ENCODE results near the gene KATNB1. TPM values are rescaled to one million over a fixed set of nuclear protein-coding genes. Genes with fewer than 3 reads are reported as not detected.
A peak's percentile ranks its signal among the peaks of the same experiment; 100 is the strongest.

The KATNB1 gene
- total RNA-seq, 1 experiment from 2014 or later, result 60.4 TPM

- TF ChIP-seq HMGXB4 (CRISPR knock-in tag; IDR thresholded peaks at IDR 0.05), result no peak
- no peak for TF ChIP-seq TEAD4 (CRISPR knock-in tag; IDR thresholded peaks at IDR 0.05)
- TF ChIP-seq HMGA2 (CRISPR knock-in tag; IDR thresholded peaks at IDR 0.05), result no peak
- no peak for TF ChIP-seq ATF6 (CRISPR knock-in tag; IDR thresholded peaks at IDR 0.05)
- TF ChIP-seq CREM (CRISPR knock-in tag; IDR thresholded peaks at IDR 0.05), result no peak
- no peak for TF ChIP-seq ZNF263 (CRISPR knock-in tag; IDR thresholded peaks at IDR 0.05; ENCODE audit: low read depth)
- TF ChIP-seq ZBTB21 (CRISPR knock-in tag; IDR thresholded peaks at IDR 0.05; ENCODE audit: borderline replicate concordance), result no peak
- no peak for TF ChIP-seq NR2C2 (CRISPR knock-in tag; IDR thresholded peaks at IDR 0.05)
- TF ChIP-seq GRHL2 (CRISPR knock-in tag; IDR thresholded peaks at IDR 0.05; ENCODE audit: insufficient replicate concordance, severe bottlenecking), result no peak
- TF ChIP-seq, protein P1, sequence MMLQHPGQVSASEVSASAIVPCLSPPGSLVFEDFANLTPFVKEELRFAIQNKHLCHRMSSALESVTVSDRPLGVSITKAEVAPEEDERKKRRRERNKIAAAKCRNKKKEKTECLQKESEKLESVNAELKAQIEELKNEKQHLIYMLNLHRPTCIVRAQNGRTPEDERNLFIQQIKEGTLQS (CRISPR knock-in tag; conservative IDR thresholded peaks at IDR 0.05), result no peak
- TF ChIP-seq FOXP1 (CRISPR knock-in tag; IDR thresholded peaks at IDR 0.05; ENCODE audit: borderline replicate concordance), result no peak
- TF ChIP-seq IRF1 (CRISPR knock-in tag; IDR thresholded peaks at IDR 0.05), result no peak
- TF ChIP-seq ZNF671 (CRISPR knock-in tag; IDR thresholded peaks at IDR 0.05), result no peak
- TF ChIP-seq, protein P2, sequence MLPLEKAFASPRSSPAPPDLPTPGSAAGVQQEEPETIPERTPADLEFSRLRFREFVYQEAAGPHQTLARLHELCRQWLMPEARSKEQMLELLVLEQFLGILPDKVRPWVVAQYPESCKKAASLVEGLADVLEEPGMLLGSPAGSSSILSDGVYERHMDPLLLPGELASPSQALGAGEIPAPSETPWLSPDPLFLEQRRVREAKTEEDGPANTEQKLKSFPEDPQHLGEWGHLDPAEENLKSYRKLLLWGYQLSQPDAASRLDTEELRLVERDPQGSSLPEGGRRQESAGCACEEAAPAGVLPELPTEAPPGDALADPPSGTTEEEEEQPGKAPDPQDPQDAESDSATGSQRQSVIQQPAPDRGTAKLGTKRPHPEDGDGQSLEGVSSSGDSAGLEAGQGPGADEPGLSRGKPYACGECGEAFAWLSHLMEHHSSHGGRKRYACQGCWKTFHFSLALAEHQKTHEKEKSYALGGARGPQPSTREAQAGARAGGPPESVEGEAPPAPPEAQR (CRISPR knock-in tag; IDR thresholded peaks at IDR 0.05), result no peak
- 0 out of 2 replicates have a peak, but pooled peaks have one; percentile 37 for TF ChIP-seq TEAD1 (CRISPR knock-in tag; IDR thresholded peaks at IDR 0.05)
- TF ChIP-seq EMX1 (CRISPR knock-in tag; IDR thresholded peaks at IDR 0.05), result no peak; the same call in 1 of the 2 replicates
- TF ChIP-seq, protein P3, sequence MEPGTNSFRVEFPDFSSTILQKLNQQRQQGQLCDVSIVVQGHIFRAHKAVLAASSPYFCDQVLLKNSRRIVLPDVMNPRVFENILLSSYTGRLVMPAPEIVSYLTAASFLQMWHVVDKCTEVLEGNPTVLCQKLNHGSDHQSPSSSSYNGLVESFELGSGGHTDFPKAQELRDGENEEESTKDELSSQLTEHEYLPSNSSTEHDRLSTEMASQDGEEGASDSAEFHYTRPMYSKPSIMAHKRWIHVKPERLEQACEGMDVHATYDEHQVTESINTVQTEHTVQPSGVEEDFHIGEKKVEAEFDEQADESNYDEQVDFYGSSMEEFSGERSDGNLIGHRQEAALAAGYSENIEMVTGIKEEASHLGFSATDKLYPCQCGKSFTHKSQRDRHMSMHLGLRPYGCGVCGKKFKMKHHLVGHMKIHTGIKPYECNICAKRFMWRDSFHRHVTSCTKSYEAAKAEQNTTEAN (CRISPR knock-in tag; IDR thresholded peaks at IDR 0.05), result no peak
- TF ChIP-seq GTF2I (CRISPR knock-in tag; conservative IDR thresholded peaks at IDR 0.05), result no peak
- TF ChIP-seq, protein P4, sequence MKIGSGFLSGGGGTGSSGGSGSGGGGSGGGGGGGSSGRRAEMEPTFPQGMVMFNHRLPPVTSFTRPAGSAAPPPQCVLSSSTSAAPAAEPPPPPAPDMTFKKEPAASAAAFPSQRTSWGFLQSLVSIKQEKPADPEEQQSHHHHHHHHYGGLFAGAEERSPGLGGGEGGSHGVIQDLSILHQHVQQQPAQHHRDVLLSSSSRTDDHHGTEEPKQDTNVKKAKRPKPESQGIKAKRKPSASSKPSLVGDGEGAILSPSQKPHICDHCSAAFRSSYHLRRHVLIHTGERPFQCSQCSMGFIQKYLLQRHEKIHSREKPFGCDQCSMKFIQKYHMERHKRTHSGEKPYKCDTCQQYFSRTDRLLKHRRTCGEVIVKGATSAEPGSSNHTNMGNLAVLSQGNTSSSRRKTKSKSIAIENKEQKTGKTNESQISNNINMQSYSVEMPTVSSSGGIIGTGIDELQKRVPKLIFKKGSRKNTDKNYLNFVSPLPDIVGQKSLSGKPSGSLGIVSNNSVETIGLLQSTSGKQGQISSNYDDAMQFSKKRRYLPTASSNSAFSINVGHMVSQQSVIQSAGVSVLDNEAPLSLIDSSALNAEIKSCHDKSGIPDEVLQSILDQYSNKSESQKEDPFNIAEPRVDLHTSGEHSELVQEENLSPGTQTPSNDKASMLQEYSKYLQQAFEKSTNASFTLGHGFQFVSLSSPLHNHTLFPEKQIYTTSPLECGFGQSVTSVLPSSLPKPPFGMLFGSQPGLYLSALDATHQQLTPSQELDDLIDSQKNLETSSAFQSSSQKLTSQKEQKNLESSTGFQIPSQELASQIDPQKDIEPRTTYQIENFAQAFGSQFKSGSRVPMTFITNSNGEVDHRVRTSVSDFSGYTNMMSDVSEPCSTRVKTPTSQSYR (CRISPR knock-in tag; IDR thresholded peaks at IDR 0.05), result 0 out of 2 replicates have a peak, but pooled peaks have one; percentile 62
- TF ChIP-seq NFYB (CRISPR knock-in tag; conservative IDR thresholded peaks at IDR 0.05; ENCODE audit: low read depth), result no peak
- no peak for TF ChIP-seq CBFB (CRISPR knock-in tag; IDR thresholded peaks at IDR 0.05; ENCODE audit: low read depth)
- no peak for TF ChIP-seq NFATC4 (CRISPR knock-in tag; IDR thresholded peaks at IDR 0.05)
- TF ChIP-seq, protein P5, sequence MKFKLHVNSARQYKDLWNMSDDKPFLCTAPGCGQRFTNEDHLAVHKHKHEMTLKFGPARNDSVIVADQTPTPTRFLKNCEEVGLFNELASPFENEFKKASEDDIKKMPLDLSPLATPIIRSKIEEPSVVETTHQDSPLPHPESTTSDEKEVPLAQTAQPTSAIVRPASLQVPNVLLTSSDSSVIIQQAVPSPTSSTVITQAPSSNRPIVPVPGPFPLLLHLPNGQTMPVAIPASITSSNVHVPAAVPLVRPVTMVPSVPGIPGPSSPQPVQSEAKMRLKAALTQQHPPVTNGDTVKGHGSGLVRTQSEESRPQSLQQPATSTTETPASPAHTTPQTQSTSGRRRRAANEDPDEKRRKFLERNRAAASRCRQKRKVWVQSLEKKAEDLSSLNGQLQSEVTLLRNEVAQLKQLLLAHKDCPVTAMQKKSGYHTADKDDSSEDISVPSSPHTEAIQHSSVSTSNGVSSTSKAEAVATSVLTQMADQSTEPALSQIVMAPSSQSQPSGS (CRISPR knock-in tag; IDR thresholded peaks at IDR 0.05; ENCODE audit: borderline replicate concordance, low read depth), result no peak
- TF ChIP-seq KAT7 (CRISPR knock-in tag; IDR thresholded peaks at IDR 0.05; ENCODE audit: borderline replicate concordance), result no peak
- TF ChIP-seq, protein P6, sequence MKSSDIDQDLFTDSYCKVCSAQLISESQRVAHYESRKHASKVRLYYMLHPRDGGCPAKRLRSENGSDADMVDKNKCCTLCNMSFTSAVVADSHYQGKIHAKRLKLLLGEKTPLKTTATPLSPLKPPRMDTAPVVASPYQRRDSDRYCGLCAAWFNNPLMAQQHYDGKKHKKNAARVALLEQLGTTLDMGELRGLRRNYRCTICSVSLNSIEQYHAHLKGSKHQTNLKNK (CRISPR knock-in tag; IDR thresholded peaks at IDR 0.05), result no peak
- no peak for TF ChIP-seq PRRX2 (CRISPR knock-in tag; IDR thresholded peaks at IDR 0.05)
- peak; percentile 61 for TF ChIP-seq GABPB1 (CRISPR knock-in tag; IDR thresholded peaks at IDR 0.05)
Measured at GRCh38 chr16:57802341-57803133, 67.0 kb downstream of the KATNB1 start, which contains the start of gene KIFC3 (continued).
